ENCODE data around the gene TSLP.
A peak's percentile ranks its signal among the peaks of the same experiment; 100 is the strongest.

TSLP gene

DNA sequence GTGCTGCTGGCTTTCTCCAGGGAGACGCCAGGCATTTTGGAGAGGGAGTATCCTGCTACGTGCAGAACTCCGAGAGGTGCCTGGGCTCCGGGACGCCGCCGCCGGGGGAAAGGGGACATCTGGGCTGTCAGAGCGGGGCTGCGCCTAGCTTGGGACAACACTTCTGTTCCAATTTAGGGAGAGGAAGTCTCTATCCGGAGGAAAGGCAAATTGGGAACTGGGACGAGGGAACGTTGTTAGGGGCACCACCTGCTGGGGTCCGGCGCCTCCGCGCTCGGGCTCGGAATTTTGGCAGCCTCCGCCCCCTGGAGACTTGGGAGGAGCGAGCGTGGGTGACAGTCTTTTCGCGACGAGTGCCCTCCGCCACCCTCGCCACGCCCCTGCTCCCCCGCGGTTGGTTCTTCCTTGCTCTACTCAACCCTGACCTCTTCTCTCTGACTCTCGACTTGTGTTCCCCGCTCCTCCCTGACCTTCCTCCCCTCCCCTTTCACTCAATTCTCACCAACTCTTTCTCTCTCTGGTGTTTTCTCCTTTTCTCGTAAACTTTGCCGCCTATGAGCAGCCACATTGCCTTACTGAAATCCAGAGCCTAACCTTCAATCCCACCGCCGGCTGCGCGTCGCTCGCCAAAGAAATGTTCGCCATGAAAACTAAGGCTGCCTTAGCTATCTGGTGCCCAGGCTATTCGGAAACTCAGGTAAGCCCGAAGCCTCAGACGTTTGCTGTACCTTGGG lies 1.6 kb downstream of the TSLP start:
- no peak overlapping the region for H2BK5ac ChIP-seq (ENCODE audit: low read length)
- H3K4me1 ChIP-seq (ENCODE audit: control insufficient read depth in 2 of 2, insufficient read depth in 1 of 2, low read depth in 1 of 2, low read length in 2 of 2), result peaks cover 4 to 5% of the 10 kb centered on the region in 2 donors
- no peak overlapping the region for H3K9ac ChIP-seq (ENCODE audit: low read depth, low read length, poor library complexity)
- no peak overlapping the region for H2BK120ac ChIP-seq (ENCODE audit: low read depth, low read length)
- no CpG with 5 or more reads among the region's 44 CpGs for WGBS, 2 donors (ENCODE audit: extremely low coverage in 2 of 2, insufficient read length in 2 of 2, insufficient replicate concordance in 1 of 2)
- H3K79me1 ChIP-seq (ENCODE audit: low read depth, low read length), result no peaks in the 10 kb centered on the region
- no peak overlapping the region for H2BK15ac ChIP-seq (ENCODE audit: low read length)
- peak overlapping the region; percentile 80 for H2AFZ ChIP-seq (ENCODE audit: low read length)
- H3K27ac ChIP-seq (replicated peaks; ENCODE audit: low read length), result no peak overlapping the region
- H3K27me3 ChIP-seq (ENCODE audit: control insufficient read depth in 3 of 3, insufficient read depth in 3 of 3, low read depth in 1 of 3, low read length in 3 of 3), result peaks cover 3 to 93% (median 48%) of the 10 kb centered on the region in 3 experiments
- peak; percentile 49 for DNase-seq (ENCODE audit: low spot score)
- no peak overlapping the region for H3K14ac ChIP-seq (ENCODE audit: low read length)
- H3K4me2 ChIP-seq (ENCODE audit: insufficient read depth, low read length, poor library complexity, severe bottlenecking), result peak overlapping the region; percentile 89
- no peaks in the 10 kb centered on the region for H3K36me3 ChIP-seq (replicated peaks in 1 of 2; ENCODE audit: control insufficient read depth in 2 of 2, insufficient read depth in 2 of 2, low read length in 2 of 2)
- H2AK5ac ChIP-seq (ENCODE audit: low read depth, low read length), result no peak overlapping the region
- H4K91ac ChIP-seq (ENCODE audit: low read depth, low read length, poor library complexity), result no peak overlapping the region
- peak overlapping the region; percentile 38 to 72 for H3K4me3 ChIP-seq (ENCODE audit: low read length in 2 of 2)
- no peak overlapping the region for H3K4ac ChIP-seq (ENCODE audit: low read length)
- no peak overlapping the region for H3K18ac ChIP-seq (ENCODE audit: low read length)
- H3K23ac ChIP-seq (ENCODE audit: low read depth, low read length, poor library complexity), result no peak overlapping the region
- no peaks in the 10 kb centered on the region for H3K9me3 ChIP-seq (replicated peaks in 1 of 2; ENCODE audit: control insufficient read depth in 2 of 2, insufficient read depth in 1 of 2, low read depth in 1 of 2, low read length in 2 of 2)
- no peak overlapping the region for H4K8ac ChIP-seq (ENCODE audit: low read depth, low read length)
- no peak overlapping the region for H2BK12ac ChIP-seq (ENCODE audit: low read length)

DNA sequence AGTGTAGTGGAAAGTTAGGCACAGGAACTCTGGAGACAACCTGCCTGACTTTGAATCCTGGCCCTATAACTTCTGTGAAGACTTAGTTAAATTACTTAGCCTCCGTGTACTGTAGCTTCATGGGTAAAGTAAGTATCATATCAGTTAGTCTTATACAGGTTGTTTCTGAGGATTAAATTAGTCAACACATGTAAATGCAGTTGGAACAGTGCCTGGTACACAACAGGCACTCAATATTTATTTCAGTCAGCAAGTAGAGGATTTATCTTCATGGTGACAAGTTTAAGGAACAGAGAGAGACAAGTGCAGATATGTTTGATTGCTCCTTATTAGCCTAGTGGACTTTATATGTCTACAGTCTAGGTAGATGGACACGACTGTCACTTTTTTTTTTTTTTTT lies 2.7 kb downstream of the TSLP start:
- Histone ChIP-seq H3K27me3 (ENCODE audit: control insufficient read depth in 3 of 3, insufficient read depth in 3 of 3, low read depth in 1 of 3, low read length in 3 of 3) (peaks cover 3 to 82% (median 46%) of the 10 kb centered on the region in 3 experiments), H2BK120ac (ENCODE audit: low read depth, low read length) (no peak overlapping the region), H3K9me3 (replicated peaks in 1 of 2; ENCODE audit: control insufficient read depth in 2 of 2, insufficient read depth in 1 of 2, low read depth in 1 of 2, low read length in 2 of 2) (no peaks in the 10 kb centered on the region), H3K36me3 (replicated peaks in 1 of 2; ENCODE audit: control insufficient read depth in 2 of 2, insufficient read depth in 2 of 2, low read length in 2 of 2) (no peaks in the 10 kb centered on the region), H4K8ac (ENCODE audit: low read depth, low read length) (no peak overlapping the region), H3K27ac (replicated peaks; ENCODE audit: low read length) (no peak overlapping the region), H3K4me1 (ENCODE audit: control insufficient read depth in 2 of 2, insufficient read depth in 1 of 2, low read depth in 1 of 2, low read length in 2 of 2) (peaks cover 4 to 5% of the 10 kb centered on the region in 2 donors), H2BK15ac (ENCODE audit: low read length) (no peak overlapping the region), H3K79me1 (ENCODE audit: low read depth, low read length) (no peaks in the 10 kb centered on the region), H2BK5ac (ENCODE audit: low read length) (no peak overlapping the region), H4K91ac (ENCODE audit: low read depth, low read length, poor library complexity) (no peak overlapping the region), H2AFZ (ENCODE audit: low read length) (no peak overlapping the region), H2BK12ac (ENCODE audit: low read length) (no peak overlapping the region), H3K4me3 (ENCODE audit: low read length in 2 of 2) (no peak overlapping the region), H2AK5ac (ENCODE audit: low read depth, low read length) (no peak overlapping the region), H3K4me2 (ENCODE audit: insufficient read depth, low read length, poor library complexity, severe bottlenecking) (no peak overlapping the region), H3K18ac (ENCODE audit: low read length) (no peak overlapping the region), H3K23ac (ENCODE audit: low read depth, low read length, poor library complexity) (no peak overlapping the region), H3K14ac (ENCODE audit: low read length) (no peak overlapping the region), H3K9ac (ENCODE audit: low read depth, low read length, poor library complexity) (no peak overlapping the region), H3K4ac (ENCODE audit: low read length) (no peak overlapping the region)
- no CpG with 5 or more reads among the region's 2 CpGs for WGBS, 2 donors (ENCODE audit: extremely low coverage in 2 of 2, insufficient read length in 2 of 2, insufficient replicate concordance in 1 of 2)
- DNase-seq (ENCODE audit: low spot score), result no peak

DNA sequence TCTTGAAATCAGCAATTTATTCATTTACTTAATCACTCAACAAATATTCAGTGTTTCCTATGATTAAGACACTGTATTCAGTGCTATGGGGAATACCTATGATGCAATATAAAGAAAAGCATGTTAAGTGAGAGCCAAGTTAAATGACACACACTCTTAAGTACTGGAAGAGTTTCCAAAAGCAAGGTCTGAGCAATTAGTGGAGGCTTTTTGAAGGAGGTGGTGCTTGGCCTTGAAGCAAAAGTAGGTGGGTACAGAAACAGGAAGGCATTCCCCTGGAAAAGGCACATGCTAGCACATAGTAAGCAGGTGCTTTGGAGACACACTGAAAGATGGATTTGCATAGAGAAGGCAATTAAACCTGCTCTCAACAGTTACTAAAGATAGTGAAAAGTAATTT lies 4.0 kb downstream of the TSLP start:
- Histone ChIP-seq H3K4me1 (ENCODE audit: control insufficient read depth in 2 of 2, insufficient read depth in 1 of 2, low read depth in 1 of 2, low read length in 2 of 2) (peaks cover 4 to 5% of the 10 kb centered on the region in 2 donors), H3K9me3 (replicated peaks in 1 of 2; ENCODE audit: control insufficient read depth in 2 of 2, insufficient read depth in 1 of 2, low read depth in 1 of 2, low read length in 2 of 2) (no peaks in the 10 kb centered on the region), H3K4me2 (ENCODE audit: insufficient read depth, low read length, poor library complexity, severe bottlenecking) (no peak overlapping the region), H2AK5ac (ENCODE audit: low read depth, low read length) (no peak overlapping the region), H3K4me3 (ENCODE audit: low read length in 2 of 2) (no peak overlapping the region), H2BK12ac (ENCODE audit: low read length) (no peak overlapping the region), H2BK5ac (ENCODE audit: low read length) (no peak overlapping the region), H4K91ac (ENCODE audit: low read depth, low read length, poor library complexity) (no peak overlapping the region), H3K4ac (ENCODE audit: low read length) (no peak overlapping the region), H3K36me3 (replicated peaks in 1 of 2; ENCODE audit: control insufficient read depth in 2 of 2, insufficient read depth in 2 of 2, low read length in 2 of 2) (no peaks in the 10 kb centered on the region), H3K18ac (ENCODE audit: low read length) (no peak overlapping the region), H3K23ac (ENCODE audit: low read depth, low read length, poor library complexity) (no peak overlapping the region), H3K27me3 (ENCODE audit: control insufficient read depth in 3 of 3, insufficient read depth in 3 of 3, low read depth in 1 of 3, low read length in 3 of 3) (peaks cover 2 to 79% (median 35%) of the 10 kb centered on the region in 3 experiments), H3K27ac (replicated peaks; ENCODE audit: low read length) (no peak overlapping the region), H3K14ac (ENCODE audit: low read length) (no peak overlapping the region), H2AFZ (ENCODE audit: low read length) (no peak overlapping the region), H2BK120ac (ENCODE audit: low read depth, low read length) (no peak overlapping the region), H4K8ac (ENCODE audit: low read depth, low read length) (no peak overlapping the region), H3K79me1 (ENCODE audit: low read depth, low read length) (no peaks in the 10 kb centered on the region), H3K9ac (ENCODE audit: low read depth, low read length, poor library complexity) (no peak overlapping the region), H2BK15ac (ENCODE audit: low read length) (no peak overlapping the region)
- DNase-seq (ENCODE audit: low spot score), result no peak

DNA sequence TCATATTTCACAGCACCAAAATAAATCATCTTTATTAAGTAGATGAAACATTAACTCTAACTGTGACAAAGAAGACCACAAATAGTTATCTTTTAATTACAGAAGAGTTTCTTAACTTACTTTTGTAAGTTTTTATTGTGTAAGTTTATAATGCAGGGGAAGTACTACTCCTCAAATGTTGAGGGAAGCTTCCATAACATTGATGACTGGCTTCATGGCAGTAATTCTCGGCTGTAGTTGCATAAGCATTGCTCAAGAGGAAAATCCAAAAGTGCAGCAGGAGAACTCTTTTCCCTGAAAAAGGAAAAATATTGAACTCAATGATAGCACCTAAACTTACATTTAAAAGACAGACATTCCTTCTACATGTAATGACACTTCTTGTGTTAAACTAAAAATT lies 4.6 kb downstream of the TSLP start:
- no peak overlapping the region for H2AFZ ChIP-seq (ENCODE audit: low read length)
- H2BK5ac ChIP-seq (ENCODE audit: low read length), result no peak overlapping the region
- no peak overlapping the region for H3K4ac ChIP-seq (ENCODE audit: low read length)
- H4K8ac ChIP-seq (ENCODE audit: low read depth, low read length), result no peak overlapping the region
- peaks cover 4 to 5% of the 10 kb centered on the region in 2 donors for H3K4me1 ChIP-seq (ENCODE audit: control insufficient read depth in 2 of 2, insufficient read depth in 1 of 2, low read depth in 1 of 2, low read length in 2 of 2)
- no peak overlapping the region for H3K9ac ChIP-seq (ENCODE audit: low read depth, low read length, poor library complexity)
- no peak overlapping the region for H3K18ac ChIP-seq (ENCODE audit: low read length)
- no peaks in the 10 kb centered on the region for H3K79me1 ChIP-seq (ENCODE audit: low read depth, low read length)
- no peak overlapping the region for H2BK120ac ChIP-seq (ENCODE audit: low read depth, low read length)
- no peak overlapping the region for H2BK12ac ChIP-seq (ENCODE audit: low read length)
- H3K27ac ChIP-seq (replicated peaks; ENCODE audit: low read length), result no peak overlapping the region
- no peaks in the 10 kb centered on the region for H3K36me3 ChIP-seq (replicated peaks in 1 of 2; ENCODE audit: control insufficient read depth in 2 of 2, insufficient read depth in 2 of 2, low read length in 2 of 2)
- H3K4me2 ChIP-seq (ENCODE audit: insufficient read depth, low read length, poor library complexity, severe bottlenecking), result no peak overlapping the region
- H3K9me3 ChIP-seq (replicated peaks in 1 of 2; ENCODE audit: control insufficient read depth in 2 of 2, insufficient read depth in 1 of 2, low read depth in 1 of 2, low read length in 2 of 2), result no peaks in the 10 kb centered on the region
- no peak overlapping the region for H3K23ac ChIP-seq (ENCODE audit: low read depth, low read length, poor library complexity)
- H3K14ac ChIP-seq (ENCODE audit: low read length), result no peak overlapping the region
- H4K91ac ChIP-seq (ENCODE audit: low read depth, low read length, poor library complexity), result no peak overlapping the region
- WGBS, 2 donors (ENCODE audit: extremely low coverage in 2 of 2, insufficient read length in 2 of 2, insufficient replicate concordance in 1 of 2), result no CpG with 5 or more reads among the region's 1 CpG
- no peak overlapping the region for H2BK15ac ChIP-seq (ENCODE audit: low read length)
- no peak overlapping the region for H3K4me3 ChIP-seq (ENCODE audit: low read length in 2 of 2)
- DNase-seq (ENCODE audit: low spot score), result no peak
- peaks cover 1 to 79% (median 29%) of the 10 kb centered on the region in 3 experiments for H3K27me3 ChIP-seq (ENCODE audit: control insufficient read depth in 3 of 3, insufficient read depth in 3 of 3, low read depth in 1 of 3, low read length in 3 of 3)
- no peak overlapping the region for H2AK5ac ChIP-seq (ENCODE audit: low read depth, low read length)
